Esophagus squamous epithelium (tissue), 4 donors: Measurements from ENCODE around the gene IFT25.

Experiments used
- POLR2A ChIP-seq, 4 donors: fragments of 450-650 bp; IDR thresholded peaks; one replicate each; pipeline ENCODE4 v1.6.1; 2017; ENCODE audit warnings: antibody characterized with exemption in 4 of 4, mild to moderate bottlenecking in 4 of 4, moderate library complexity in 3 of 4
- TF ChIP-seq, protein P1 (sequence below), 6 experiments: fragments of 450-650 bp in 4 of 6; fragments of 200-600 bp in 2 of 6; sonication (generic) in 2 of 6; IDR thresholded peaks; one replicate each; pipeline ENCODE4 v1.5.1; 2016 to 2019; ENCODE audit warnings: antibody characterized with exemption in 6 of 6, mild to moderate bottlenecking in 4 of 6, moderate library complexity in 4 of 6

DNA sequence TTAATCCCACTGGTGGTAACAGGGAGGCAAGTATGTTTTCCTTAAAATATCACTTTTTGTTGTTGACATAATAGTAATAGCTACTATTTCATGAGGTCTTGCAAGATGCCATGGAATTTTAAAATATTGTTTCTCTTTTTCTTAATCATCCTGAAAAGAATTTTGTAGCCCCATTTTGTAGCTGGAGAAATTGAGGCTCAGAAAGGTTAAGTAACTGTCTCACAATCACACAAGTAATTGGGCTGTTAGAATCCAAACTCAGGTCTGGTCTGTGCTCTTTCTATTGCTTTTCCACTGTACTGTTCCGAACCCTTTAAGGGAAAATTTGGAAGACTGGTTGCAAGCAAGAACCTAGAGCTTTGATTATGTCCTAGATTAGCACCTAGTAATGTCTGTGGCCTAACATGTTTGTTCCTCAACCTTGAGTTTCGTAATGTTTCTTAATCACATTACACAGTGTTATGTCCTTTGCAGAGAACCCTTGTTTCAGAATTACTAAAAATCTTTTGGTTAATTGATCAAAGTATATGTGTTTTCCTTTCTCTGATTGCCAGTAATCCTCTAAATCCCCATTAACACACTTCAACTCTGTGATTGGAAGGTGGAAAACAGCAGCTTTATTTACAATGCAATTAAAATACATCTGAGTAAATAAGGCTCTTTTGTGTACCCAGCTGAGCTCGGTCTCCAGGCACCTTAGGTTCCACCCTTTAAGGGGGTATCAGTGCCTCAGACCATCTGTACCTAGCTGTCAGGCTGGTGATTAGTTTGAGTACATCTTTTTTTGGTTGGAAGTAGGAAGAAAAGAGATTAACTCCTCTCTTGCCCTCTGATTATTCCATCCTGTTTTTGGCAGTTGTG is 11.0 kb upstream of the IFT25 start:
- TF ChIP-seq, protein P1, sequence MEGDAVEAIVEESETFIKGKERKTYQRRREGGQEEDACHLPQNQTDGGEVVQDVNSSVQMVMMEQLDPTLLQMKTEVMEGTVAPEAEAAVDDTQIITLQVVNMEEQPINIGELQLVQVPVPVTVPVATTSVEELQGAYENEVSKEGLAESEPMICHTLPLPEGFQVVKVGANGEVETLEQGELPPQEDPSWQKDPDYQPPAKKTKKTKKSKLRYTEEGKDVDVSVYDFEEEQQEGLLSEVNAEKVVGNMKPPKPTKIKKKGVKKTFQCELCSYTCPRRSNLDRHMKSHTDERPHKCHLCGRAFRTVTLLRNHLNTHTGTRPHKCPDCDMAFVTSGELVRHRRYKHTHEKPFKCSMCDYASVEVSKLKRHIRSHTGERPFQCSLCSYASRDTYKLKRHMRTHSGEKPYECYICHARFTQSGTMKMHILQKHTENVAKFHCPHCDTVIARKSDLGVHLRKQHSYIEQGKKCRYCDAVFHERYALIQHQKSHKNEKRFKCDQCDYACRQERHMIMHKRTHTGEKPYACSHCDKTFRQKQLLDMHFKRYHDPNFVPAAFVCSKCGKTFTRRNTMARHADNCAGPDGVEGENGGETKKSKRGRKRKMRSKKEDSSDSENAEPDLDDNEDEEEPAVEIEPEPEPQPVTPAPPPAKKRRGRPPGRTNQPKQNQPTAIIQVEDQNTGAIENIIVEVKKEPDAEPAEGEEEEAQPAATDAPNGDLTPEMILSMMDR (IDR thresholded peaks at IDR 0.05) = peak in 1 of 6 experiments; percentile 4
- no peak for TF ChIP-seq POLR2A (IDR thresholded peaks at IDR 0.05)
